HG03442 (cell line): Measurements from ENCODE around the gene NOS1AP.
"Not testable (repeated sequence)": the region's sequence is repeated elsewhere in the genome, so short reads cannot be mapped to it uniquely, and the experiment has no call there.

Experiments
- ATAC-seq: cut with Tn5 transposase; IDR thresholded peaks from one replicate; pipeline ENCODE4 v1.9.1; 2021; ENCODE audit warnings: mild to moderate bottlenecking, moderate library complexity; ENCODE audit not compliant: unreplicated experiment

Gene NOS1AP

DNA sequence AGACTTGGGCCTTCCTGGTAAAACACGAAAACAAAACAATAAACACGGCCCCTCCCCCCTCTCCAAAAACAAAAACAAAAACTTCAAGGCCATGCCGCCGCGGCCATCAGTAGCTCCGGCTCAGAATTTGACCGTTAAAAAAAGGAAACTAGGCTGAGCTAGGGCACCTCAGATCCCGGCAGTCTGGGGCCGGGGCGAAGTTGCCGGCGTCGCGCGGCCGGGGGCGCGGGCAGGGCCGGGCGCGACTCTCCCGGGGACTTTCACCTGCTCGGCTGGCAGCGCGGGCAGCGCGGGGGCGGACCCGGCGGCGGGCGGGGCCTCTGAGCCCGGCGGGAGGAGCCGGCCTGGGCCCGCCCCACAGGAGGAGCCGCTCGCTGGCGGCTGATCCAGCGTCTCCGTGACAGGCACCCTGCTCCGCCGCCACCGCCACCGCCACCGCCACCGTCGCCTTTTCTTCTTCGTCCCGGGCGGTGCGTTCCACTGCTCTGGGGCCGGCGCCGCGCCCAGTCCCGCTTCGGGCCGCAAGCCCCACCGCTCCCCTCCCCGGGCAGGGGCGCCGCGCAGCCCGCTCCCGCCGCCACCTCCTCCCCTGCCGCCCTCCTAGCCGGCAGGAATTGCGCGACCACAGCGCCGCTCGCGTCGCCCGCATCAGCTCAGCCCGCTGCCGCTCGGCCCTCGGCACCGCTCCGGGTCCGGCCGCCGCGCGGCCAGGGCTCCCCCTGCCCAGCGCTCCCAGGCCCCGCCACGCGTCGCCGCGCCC is at the start of gene NOS1AP:
Gene NOS1AP, plus strand, starts transcription at position 358 of the 760 bp plus-strand sequence. CDS start 487 bp downstream, outside the sequence.
- peak; percentile 96 for ATAC-seq

DNA sequence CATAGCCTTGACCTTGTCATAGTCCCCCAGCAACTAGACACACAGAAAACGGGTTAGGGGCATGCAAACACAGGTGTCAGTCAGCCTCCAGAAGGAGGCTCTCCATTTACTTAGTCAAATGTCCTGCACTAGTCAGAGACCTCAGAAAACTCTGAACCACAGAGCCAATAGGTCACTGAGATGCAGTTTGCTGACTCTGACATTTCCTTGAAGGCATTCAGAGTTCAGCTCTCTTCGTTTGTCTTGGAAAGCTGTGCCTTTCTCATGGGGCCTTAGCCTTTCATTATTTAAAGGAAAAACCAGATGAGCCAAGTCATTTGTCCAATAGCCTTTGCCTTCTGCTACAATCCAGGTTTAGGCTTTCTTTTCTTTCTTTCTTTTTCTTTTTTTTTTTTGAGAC is 49.3 kb upstream of the NOS1AP start:
- no peak for ATAC-seq

DNA sequence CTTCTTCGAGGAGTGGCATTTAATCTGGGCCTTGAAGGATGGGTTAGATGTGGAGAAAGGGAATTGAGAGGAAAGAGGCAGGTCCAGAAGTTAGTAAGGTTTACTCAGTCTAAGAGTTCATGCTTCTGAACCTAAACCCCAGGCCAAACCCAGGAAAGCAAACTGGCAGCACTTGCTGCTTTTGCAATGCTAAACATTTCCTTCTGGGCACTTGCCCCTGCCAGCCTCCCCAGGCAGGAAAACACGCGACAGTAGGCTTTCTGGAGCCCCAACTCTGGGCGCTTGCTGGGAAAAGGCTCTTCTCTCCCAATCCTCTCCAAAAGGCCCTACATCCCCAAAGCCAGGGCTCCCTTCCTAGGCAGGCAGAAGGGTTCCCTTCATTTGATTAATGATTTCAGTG is 48.4 kb upstream of the NOS1AP start:
- no peak for ATAC-seq

DNA sequence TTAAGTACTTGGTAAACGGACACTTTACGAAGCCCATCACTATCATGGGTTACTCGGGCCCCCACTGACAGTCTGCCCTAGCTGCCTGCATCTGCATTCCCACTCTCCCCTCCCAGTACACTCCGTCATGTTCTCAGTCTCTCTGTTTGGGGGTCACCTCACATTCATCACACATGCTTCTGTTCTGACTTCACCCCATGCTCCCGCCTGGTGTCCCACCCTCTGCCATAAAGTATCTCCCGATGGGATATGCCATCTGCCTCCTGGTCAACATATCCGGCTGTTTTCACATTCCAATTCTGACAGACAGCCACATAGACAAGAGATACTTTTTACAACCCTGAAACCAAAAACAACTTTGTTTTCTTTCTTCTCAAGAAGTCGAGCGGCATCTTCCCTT is 46.9 kb upstream of the NOS1AP start:
- ATAC-seq: no peak

DNA sequence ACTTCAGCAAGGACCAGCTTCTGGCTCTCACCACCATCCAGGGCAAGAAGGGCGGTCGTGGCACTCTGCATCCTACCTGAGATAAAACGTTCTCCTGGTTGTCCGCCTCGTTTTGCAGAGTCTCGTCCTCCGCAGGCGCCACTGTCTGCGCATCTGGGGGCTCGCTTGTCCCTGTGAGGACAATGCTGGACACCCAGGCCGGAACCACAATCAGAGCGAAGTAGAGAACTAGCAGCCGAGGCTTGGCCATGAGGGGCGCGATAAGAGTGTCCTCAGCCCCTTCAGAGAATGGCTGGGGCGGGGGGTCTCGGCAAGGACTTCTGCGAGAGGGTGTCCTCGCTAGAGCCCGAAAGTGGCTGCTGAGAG is 46.3 kb upstream of the NOS1AP start:
- ATAC-seq: no peak

DNA sequence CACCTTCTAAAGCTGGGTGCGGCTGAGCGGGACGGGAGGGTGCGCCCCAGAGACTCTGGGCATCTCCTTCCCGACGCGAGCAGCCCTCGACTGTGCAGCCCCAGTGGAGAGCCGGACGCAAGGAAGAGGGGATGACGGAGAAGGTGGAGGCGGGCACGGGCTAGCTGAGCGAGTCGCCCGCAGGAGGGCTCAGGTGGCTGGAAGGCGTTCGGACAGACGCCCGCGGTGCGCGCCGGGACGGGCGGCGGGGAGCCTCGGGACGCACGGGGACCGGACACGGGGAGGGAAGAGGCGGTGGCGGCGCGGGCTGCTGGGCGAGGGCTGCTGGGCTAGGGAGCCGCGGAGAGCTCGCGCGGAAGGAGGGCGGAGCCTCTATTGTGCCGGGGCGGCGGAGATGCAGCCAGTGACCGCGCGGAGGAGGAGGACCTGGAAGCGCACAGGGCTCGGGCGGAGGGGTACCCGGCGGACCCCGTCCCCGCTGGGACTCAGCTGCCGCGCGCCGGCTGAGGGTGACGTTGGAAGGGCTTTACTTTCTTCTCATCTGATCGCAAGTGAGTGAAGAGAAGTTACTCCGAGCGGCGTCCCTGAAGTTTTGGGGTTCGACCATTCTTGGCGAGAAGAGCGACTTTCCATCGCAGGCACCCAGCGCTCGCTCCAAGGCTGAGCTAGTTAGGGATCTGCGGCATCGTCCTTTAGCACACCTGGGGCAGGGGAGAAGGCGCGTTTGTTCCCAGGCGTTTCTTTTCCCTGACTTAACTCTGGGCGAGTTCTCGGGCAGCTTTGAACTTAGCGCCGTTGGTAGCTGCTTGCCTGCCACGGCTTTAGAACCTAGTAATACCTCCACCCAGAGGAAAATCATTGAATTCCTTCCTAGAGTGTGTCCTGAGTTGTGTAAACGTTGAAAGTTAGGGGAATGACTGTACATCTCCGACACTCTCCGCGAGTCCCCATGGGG is 45.7 kb upstream of the NOS1AP start, which contains the start of gene OLFML2B:
Gene OLFML2B, minus strand, starts transcription at position 323 of the 955 bp plus-strand sequence. CDS start 439 bp downstream, outside the sequence.
- ATAC-seq: peak; percentile 57

DNA sequence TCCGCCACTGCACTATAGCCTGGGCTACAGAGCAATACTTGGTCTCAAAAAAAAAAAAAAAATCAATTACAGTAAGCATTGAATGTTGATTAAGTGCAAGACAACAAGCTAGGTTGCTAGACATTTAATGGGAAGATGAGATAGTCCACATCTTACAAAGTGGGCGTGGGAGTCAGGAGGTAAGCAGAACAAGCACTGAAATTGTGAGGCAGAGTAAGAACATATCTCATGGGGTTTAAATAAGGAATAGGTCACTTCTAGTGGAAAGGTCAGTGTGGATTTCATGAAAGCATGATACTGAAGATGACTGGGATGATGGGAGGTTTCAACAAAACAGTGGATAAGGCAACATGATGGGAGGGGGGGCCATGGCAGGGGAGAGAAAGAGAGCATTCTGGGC is 44.0 kb upstream of the NOS1AP start:
- no peak for ATAC-seq

DNA sequence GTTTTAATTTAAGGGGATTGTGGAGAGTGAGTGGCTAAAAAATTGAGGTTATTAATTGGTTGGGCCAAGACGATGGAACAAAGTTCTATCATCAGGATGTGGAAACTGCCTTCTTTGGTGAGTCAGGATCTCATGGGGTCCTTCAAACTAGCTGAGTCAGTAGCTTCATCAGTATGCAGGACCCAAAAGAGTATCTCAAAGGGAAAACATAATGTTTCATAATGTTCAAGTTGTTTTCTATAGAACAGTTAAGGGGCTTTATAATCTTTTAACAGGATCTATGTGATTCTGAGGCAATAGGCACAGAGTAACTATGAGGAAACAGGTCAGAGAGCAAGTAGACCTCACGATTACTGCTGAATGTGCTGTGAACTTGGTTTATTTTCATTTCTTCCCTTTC is 42.6 kb upstream of the NOS1AP start:
- ATAC-seq: no peak

DNA sequence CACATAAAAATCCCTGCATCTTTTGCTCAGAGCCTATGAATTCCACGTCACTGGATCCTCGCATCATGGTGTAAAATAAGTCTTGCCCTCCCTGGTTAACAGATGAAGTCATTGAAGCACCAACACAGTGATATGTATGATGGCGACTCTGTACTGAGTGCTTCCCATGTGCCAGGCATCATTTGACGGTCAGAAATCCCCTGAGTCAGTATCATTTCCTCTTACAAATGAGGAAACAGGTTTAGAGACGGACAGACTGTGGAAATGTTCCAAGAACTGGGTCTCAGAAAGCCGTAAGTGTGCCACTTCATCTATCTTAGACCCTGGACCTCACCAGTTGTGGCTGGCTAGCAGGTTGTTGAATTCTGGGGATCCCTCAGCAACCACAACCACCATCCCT is 40.8 kb upstream of the NOS1AP start:
- peak; percentile 56 for ATAC-seq

DNA sequence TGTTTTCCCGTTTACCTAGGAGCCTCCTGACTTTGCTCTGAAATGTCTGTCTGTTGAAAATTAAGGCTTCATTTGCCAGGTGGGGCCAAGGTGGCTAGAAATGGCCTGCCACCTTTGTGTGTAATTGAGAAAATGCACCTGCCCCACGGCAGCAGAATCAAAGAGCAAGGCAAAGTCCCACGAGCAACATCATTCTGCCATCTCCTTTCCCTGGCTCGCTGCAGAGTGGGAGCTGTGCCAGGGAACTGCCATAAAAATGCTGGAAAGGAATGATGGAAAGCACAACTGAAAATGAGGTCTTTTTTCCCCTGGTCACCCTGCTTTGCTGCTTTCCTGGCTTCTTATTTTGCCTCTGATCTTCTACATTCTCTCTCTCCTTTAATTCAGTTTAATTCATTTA is 40.3 kb upstream of the NOS1AP start:
- ATAC-seq: no peak

DNA sequence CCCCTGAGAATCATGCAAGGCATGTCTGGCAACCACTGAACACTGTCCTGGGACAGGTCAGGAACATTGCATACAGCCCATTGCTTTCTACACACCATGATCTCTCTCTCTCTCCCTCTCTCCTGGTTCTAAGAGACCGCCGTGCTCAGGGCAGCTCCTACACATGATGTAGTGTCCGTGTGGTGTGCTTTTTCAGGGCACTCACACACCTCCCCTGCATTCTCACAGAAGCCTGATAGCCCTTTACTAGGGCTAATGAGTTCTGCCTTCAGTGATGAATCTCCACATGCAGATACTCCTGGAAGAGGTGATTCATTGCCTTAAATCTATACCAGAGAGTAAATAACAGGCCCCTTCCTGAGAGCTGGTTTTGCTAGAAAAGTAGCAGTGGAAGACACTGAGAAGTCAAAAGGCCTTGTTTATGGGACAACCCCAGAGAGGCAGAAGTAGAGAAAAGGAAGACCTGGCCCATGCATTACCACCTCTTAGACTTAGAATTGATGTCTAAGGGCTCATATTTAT is 38.7 kb upstream of the NOS1AP start:
- ATAC-seq: no peak

DNA sequence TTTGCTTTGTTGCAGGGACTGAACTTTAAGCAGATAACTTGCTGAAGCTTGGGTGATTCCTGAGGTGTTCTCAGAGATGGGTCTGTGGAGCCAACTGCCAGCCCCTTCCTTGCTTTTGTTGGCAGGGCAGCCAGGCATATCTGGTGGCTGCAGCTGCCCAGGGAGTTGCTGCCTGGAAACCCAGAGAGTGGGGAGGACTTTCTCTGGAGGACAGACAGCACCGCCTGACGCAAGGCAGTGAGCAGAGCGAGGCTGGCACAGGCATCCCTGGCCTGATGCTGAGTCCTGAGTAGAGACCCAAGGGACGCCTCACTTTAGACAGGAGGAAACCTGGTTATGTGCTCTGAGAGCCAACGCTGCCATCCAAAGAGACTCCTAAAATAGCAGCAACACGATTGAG is 36.1 kb upstream of the NOS1AP start:
- ATAC-seq: no peak

DNA sequence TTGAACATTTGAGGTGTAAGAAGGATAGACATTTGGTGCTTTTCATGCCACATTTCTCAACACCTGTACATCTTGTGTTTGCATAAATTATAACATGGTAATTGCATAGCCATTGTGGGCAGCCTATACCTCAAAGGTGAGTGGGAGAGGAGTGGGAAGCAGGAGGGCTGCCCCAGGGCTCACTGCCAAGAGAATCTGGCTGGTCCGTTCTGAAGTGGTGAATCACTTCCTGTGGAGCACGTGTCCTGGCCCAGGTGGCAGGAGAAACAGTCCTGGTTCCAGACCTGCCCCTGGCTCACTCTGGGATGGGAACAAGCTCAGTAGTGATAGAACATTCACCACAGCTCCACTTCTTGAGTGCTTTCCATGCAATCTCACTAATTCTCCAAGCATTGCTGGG is 34.2 kb upstream of the NOS1AP start:
- ATAC-seq: no peak

DNA sequence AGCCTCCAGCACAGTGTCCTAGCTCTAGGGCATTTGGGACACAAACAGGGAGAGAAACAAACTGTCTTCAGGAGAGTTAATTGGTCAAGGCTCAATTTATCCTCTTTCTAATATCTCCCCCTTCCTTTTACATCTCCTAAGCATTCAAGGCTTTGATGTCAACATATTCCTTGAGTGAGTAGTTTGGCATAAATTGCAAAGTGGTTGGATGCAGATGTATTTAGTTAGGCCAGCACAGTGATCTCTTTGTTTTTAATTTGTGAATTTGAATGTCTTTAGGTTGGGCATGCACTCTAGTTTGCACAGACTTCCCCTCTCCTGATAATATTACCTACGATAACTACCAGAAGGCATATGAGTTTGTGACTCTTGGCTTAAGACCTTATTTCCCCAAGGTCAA is 33.3 kb upstream of the NOS1AP start:
- no peak for ATAC-seq

DNA sequence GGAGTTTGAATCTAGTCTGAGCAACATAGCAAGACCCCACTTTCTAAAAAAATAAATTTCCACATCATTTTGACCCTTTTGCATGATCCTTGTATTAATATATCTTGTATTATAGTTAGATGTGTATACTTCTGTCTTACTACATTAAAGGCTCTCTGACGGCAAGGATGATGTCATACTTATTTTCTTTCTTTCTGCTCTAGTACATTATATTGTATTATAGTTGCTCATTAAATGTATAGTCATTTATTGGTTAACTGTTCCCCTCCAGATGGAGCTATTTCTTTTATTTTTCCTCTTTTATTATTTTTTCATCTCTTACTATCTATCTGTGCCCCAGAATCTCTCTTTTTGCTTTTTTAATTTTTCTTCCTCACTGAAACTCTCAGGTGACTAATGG is 30.9 kb upstream of the NOS1AP start:
- no peak for ATAC-seq

DNA sequence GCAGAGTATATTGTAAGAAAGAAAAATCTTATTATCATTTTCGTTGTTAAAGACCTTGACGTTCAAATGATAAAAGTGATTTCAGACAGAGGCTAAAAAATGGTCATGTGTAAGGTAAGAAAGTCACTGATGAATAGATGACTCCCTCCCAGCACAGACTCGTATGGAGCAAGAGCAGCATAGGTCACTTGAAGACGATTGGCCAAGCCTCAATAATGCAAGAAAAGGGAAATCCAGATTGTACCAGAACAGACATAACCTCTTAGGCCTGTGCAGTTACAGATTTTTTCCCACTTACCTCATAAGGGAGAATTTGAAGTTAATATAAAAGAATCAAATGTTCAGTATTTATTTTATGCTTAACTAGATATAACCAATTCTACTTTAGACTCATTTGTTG is 29.5 kb upstream of the NOS1AP start:
- no peak for ATAC-seq

DNA sequence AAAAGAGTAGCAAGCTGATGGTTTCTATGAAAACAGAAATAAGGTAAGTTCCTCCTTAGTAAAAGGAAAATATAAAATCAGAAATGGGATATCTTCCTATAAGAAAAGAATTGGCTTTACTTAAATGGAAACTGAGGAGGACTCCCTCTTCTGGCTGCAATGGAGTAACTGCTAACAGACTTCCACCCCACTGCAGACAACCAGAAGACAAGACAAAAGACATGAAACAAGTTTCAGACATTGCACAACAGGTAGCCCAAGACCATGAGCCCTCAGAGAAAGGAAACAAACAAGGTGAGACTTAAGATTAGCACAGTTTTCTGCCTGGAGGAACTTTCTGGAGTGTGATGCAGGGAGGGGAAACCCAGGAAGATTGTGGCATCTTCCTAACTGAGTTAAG is 28.8 kb upstream of the NOS1AP start:
- no peak for ATAC-seq

DNA sequence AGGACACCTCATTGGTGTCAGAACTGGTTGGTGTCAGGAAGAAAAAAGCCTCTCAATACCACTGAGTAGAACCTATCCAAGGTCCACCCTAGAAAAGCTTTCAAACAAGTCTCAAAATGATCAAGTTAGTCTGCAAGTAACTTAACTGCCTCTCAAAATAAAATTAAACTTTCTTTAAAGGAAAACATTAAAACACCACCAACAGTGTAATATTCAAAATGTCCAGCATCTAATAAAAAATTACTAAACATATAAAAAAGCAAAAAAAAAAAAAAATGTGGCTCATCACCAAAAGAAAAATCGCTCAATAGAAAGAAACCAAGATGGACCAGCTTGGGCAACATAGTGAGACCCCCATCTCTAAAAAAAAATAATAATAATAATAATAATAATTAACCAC is 27.1 kb upstream of the NOS1AP start:
- no peak for ATAC-seq

DNA sequence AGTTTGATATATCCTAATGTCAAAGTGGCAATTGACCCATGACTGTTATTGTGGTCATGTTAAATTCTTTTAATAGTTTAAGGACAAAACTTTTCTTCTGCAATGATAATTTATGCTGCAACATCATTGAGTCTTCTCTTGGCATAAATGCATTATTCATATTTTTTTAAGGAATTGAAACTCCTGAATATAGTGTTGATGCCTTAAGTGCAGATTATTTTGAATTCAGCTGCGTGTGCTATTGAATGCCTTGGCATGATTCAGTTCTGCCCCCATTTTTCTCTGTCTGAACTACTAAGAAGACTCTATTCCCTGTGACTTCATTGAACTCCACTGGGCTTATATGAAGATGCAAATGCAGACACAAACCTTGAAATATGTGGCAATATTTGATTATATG is 22.6 kb upstream of the NOS1AP start:
- no peak for ATAC-seq

DNA sequence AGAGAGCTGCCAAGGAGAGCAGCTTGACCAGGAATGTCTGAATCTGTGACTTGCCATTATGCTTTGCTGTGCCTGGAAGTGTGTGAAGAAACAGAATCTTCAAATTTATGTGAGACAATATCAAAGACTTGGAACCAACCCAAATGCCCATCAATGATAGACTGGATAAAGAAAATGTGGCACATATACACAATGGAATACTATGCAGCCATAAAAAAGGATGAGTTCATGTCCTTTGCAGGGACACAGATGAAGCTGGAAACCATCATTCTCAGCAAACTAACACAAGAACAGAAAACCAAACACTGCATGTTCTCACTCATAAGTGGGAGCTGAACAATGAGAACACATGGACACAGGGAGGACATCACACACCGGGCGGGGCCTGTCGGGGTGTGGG is 15.5 kb upstream of the NOS1AP start:
- not testable (repeated sequence) for ATAC-seq

DNA sequence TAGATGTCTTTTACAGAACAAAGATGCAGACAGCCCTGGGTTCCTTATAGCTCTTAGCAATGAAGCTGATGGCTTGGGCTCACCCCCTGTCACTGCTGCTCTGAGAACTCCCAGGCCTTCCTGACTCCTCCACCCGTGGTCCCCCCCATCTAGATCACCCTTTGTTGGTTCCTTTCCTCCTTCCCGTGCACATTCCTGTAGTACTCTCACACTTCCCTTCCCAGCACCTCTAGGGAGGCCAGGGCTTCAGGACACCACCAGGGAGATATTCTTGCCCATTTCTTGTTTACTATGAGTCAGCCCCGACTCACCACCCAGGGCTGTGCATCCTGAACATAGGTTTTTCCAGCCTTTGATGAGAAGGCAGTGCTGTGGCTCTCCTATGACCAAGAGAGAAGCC is 14.4 kb upstream of the NOS1AP start:
- no peak for ATAC-seq

DNA sequence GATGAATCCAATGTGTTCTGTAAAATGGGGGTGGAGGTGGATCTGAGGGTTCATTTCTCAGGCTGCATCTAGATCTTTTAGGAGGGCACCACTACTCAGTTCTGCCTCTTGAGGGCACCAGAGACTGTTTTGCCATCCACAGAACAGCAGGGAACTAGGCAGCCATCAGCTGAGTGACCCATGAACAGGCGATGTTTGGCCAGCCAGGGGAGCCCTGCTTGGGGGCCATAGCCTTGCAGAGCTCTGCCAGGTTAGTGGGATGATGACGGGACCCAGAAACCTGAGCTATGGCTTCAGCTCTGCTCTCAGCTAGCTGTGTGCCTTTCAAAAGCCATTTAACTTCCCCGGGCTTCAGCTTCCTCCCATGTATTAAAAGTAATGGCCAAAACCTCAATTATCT is 13.4 kb upstream of the NOS1AP start:
- no peak for ATAC-seq
